Stimulated activated naive CD4-positive, alpha-beta T cell treated with Interleukin-2 at 50 U/mL for 16 hours (primary cell): ENCODE measurements around the gene IL2RA.
"Not testable (repeated sequence)": the region's sequence is repeated elsewhere in the genome, so short reads cannot be mapped to it uniquely, and the experiment has no call there.

Source experiments
- DNase-seq: peaks from one replicate; lab custom pipeline; 2025; lab: John Stamatoyannopoulos, UW

Gene IL2RA

GRCh38 chr10:6082496-6083395, 20.6 kb upstream of the IL2RA start:
- no peak for DNase-seq

GRCh38 chr10:6080417-6080973, 18.3 kb upstream of the IL2RA start:
- DNase-seq, result no peak

- no peak for DNase-seq
Measured at GRCh38 chr10:6079044-6079443, 16.9 kb upstream of the IL2RA start.

DNA sequence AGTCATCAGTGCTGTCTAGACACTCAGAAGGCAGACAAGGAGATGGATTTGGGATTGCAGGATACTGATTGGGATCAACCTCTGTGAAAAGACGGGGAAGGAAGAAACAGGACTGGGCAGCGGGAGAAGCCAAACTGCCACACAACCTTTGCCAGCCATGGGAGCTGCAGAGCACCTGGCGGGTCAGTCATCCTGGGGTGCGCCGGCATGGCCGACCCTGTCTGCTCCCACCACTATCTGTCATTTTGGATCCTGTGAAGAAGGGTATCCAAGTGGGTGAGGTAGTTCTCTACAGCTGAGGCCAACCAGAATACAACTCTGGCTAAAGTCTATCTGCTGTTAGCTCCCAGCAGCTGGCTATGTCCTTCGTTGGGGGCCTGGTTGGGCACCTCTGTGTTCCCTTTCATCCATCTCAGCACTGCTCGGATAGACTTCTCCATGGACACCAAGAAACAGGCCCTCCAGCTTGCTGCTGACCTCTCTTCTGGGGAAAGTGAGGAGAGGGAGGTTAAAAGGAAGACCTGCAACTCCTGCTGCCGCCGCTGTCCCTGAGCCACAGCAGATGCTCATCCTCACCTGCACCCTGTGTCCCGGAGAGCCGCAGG, 15.0 kb upstream of the IL2RA start:
- no peak for DNase-seq

DNA sequence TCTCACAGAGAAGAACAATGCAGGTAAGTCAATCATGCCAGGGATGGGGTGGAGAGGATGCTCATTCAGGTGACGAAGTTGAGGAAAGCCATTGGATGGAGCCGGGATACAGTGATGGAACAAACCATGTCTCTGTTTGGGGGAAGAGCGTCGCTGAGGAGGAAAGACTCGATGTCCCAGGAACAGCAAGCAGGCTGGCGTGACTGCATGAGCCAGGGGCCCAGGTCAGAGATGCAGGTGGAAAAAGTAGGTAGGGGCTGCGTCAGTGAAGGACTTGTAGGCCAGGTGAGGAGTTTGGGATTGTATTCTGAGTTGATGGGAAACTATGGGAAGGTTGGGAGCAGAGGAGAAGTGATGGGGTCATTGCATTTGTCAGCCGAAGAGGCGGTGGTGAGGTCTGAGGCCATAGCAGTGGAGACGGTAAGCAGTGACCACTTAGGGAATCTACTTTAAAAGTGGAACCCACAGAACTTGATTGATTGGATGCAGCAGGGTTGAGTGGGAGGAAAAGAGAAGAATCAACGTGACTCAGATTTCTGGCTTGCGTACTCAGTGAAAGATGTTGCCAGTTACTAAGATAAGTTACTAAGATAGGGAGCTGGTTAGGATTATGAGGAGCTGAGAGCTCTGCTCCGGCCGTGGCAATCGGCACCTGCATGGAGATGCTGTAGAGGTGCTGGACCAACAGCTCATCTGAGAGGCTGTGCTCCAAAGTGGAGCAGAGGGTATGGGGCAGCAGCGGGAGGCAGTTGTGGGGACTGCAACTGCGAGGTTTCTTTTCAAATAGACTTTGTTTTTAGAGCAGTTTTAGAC, 12.5 kb upstream of the IL2RA start:
- no peak for DNase-seq

GRCh38 chr10:6072215-6072934, 10.2 kb upstream of the IL2RA start:
- DNase-seq, result peak; percentile 35

DNA sequence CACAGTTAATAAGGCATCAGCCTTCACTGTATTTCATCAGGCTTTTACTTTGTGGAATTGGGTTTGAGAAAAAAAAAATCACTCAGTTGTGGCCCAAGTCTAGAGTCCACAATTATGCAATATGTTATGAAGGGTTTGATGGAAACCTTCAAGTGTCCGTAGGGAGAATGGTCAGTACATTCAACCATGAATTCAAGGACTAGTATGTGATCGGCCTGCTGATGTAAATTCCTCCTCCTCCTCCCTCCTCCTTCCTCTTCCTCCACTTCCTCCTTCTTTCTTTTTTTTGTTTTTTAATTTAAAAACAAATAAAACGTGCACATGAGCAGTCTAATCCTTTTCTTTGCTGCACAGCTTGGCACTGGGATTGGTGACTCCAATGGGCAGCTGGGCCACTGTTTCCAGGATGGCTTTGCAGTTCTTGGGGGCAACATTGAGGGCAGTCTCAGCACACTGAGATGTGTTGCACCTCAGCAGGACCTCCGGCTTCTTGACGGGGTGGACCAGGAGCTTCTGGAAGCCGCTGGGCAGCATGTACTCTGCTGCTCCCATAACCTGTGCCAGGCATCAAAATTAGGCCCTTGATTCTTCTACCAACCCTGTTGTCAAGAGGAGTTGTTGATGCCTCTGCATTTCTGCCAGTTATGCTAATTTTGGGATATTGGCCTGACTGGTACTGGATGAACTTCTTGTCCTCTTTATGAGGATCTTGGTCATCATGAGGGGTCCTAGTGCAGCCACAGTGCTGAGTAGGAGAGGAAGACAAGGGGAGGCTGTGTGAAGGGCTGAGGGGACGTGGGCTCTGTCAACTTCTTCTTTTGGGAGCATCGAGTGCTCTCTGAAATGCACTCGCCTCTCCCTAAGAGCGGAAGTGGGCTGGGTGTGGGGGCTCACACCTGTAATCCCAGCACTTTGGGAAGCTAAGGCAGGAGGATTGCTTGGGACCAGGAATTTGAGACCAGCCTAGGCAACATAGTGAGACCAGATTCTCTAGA, 9.3 kb upstream of the IL2RA start:
- DNase-seq, result no peak

DNA sequence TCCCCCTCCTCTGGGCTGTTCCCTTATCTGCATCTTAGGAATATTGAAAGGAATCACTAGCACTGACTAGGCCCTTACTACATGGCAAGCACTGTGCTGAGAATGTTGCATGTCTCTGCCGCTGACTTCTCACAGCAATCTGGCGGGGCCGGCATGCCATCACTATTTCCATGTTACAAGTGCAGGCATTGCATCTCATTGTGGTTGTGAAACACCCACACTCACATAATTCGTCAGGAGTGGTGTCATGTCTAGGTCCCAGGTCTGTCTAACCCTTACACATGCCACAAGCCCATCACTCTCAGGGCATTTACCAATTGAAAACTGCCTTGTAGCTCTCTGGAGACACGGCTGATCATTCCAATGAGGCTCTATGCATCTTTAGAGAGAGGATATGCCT, 8.5 kb upstream of the IL2RA start:
- DNase-seq, result peak; percentile 77

DNA sequence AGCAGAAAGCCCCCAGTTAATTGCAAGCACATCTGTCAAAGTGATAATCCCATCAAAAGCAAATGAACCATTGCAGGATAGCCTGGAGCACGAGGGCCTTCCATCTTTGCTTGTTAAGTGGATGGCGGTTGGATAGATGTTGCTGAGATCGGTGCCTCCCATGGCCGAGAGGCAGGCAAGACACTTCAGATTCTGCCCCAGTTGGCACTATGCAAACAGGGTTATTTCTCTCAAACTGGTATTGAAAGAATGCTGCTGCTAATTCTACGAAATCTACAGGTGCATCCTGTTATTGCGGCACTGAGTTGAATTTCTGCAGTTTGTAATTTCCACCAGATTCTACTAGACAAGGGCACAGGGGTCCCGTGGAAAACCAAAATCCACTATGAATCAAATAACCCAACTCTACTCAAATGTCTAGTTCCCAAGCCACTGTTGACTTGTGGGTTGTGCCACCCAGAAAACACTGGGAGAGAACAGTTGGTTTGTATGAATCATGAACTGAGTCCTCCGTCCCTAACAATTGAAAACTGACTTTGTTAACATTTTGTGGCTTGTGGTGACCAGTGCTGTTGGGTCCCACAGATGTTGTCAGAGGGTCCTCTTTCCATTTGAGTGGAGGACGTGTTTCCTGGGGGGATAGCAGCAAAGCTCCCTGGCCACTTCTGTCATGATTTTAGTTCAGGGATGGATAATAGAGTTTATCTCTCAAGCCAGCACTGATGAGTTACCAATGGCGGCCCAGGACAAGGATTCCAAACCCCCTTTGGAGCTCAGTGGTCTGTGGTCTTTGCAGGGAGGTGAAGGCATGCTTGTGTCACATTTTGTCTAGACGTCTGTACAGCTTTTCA, 7.1 kb upstream of the IL2RA start:
- no peak for DNase-seq

DNA sequence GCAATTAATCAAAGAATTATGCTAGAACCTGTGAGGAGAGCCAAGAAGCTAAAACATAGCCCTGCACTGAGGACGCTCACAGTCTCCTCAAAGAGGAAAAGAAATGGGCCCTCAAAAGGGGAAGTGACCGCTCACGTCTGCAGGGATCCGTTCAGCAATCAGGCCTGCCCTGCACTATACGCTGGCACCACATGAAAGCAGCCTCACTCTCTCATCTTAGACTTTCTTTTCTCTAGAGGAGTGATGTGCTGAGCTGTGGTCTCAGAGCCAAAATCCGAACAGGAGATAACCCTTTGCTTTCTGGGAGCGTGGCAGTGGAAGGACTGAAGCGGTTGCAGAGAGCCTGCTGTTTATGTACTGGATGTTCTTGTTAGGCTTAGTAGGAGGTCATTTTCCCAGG, 6.3 kb upstream of the IL2RA start:
- no peak for DNase-seq

- no peak for DNase-seq
Measured at GRCh38 chr10:6068006-6068405, 5.8 kb upstream of the IL2RA start.

DNA sequence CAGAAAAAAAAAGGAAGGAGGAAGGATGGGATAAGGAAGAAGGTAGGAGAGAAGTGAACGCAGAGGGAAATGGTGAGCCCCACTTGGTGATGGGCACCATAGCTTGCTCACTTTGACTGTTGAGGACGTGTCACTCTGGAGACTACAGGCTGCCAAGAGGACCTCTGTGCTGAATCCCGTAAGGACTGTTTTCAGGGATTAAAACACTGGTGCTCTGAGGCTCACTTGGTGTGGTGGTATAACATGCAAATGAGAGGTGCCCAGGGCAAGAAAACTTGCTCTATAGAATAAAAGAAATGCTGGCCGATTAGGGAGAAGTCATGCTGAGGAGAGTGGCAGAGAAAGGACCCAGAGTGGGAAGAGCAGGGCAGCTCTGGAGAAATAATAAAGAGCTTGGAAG, 5.3 kb upstream of the IL2RA start:
- no peak for DNase-seq

GRCh38 chr10:6065835-6066234, 3.7 kb upstream of the IL2RA start:
- no peak for DNase-seq

GRCh38 chr10:6065406-6065805, 3.2 kb upstream of the IL2RA start:
- DNase-seq, result no peak

GRCh38 chr10:6064726-6065125, 2.6 kb upstream of the IL2RA start:
- not testable (repeated sequence) for DNase-seq

DNA sequence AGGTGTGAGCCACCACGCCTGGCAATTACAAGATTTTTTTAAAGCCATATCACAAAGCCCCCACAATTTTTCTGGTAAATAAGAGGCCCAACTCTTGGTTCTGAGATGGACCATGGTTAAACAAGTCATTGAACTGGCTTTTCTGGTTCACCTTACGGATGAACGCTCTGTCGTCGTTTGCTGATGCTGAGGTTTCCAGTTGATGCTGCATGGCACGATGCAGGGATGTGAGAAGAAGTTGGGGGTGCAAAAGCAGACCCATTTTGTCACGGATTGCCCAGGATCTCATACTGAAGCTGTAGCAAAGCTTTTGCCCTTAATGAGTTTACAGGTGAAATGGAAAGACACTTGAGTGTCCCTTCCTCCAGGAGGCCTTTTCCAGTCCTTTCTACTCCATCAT, 2.0 kb upstream of the IL2RA start:
- DNase-seq, result no peak

GRCh38 chr10:6061056-6061455, 1.1 kb downstream of the IL2RA start:
- DNase-seq, result peak; percentile 49

- no peak for DNase-seq
Measured at GRCh38 chr10:6059506-6059905, 2.7 kb downstream of the IL2RA start.

GRCh38 chr10:6058682-6059475, 3.3 kb downstream of the IL2RA start:
- DNase-seq, result no peak
